ENCODE results near the gene OR5H1.
"Not testable (repeated sequence)": the region's sequence is repeated elsewhere in the genome, so short reads cannot be mapped to it uniquely, and the experiment has no call there.

Gene OR5H1

GRCh38 chr3:98140531-98140930, 10.0 kb downstream of the OR5H1 start:
- in situ Hi-C loops (cut with HindIII; ENCODE audit: low pct_ligation_motif_present, low sequenced_read_pairs) = no loop called here
- Histone ChIP-seq H3K36me3 (replicated peaks) (no peaks in the 10 kb centered on the region), H3K27me3 (replicated peaks) (no peaks in the 10 kb centered on the region), H3K27ac (no peak overlapping the region), H3K4me3 (ENCODE audit: low read depth, low read length) (no peak overlapping the region)
- no peak for DNase-seq
- TF ChIP-seq CTCF (IDR thresholded peaks at IDR 0.05; ENCODE audit: low read depth, low read length, missing control alignments) = no peak

DNA sequence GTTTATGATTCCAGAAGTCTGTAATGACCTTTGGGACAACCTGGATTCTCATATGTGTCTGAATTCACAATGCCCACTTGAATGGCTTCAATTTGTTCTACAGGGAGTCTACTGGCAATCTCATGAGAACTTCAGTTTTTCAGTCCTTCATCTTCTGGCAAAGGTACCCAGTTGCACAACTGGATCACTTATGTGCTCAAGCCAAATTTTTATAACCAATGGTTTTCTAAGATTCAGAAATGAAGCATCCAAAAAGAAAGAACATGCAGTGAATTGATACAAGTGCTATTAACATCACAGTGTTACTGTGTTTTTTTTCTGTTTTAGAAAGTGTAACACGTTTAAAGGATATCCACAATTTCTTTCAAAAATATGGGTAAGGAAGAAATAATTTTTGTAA, 16.7 kb downstream of the OR5H1 start, which contains the start of gene OR5H14:
Gene OR5H14, plus strand, starts transcription at position 301 of the 400 bp plus-strand sequence. CDS start 1,907 bp downstream, outside the sequence.
- no peak for DNase-seq
- in situ Hi-C loops (cut with HindIII; ENCODE audit: low pct_ligation_motif_present, low sequenced_read_pairs) = no loop called here
- H3K27ac ChIP-seq = no peak within 1 kb of the TSS
- H3K36me3 ChIP-seq (replicated peaks) = no peaks in the 10 kb centered on the region
- no peak for TF ChIP-seq CTCF (IDR thresholded peaks at IDR 0.05; ENCODE audit: low read depth, low read length, missing control alignments)
- H3K4me3 ChIP-seq (ENCODE audit: low read depth, low read length) = no peak within 1 kb of the TSS
- H3K27me3 ChIP-seq (replicated peaks) = no peaks in the 10 kb centered on the region

DNA sequence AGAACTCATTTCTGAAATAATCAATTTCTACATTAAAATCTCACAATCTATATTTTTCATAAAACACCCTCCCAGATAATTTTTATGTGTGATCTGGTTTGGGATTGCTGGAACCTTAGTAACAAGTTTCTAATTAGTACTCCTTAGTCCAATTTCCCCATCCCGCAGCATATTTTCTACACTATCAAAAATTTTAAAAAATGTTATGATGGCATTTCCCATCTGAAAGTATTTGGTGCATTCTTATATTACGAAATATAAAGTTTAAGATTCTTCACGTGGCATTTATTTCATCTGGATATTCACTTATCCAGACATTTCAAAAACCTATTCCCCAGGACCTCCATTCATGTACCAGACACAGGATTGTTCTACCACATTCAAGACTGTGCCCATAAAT, 18.2 kb downstream of the OR5H1 start:
- H3K36me3 ChIP-seq (replicated peaks) = no peaks in the 10 kb centered on the region
- in situ Hi-C loops (cut with HindIII; ENCODE audit: low pct_ligation_motif_present, low sequenced_read_pairs) = no loop called here
- no peak for DNase-seq
- H3K27me3 ChIP-seq (replicated peaks) = no peaks in the 10 kb centered on the region
- no peak overlapping the region for H3K27ac ChIP-seq
- no peak overlapping the region for H3K4me3 ChIP-seq (ENCODE audit: low read depth, low read length)
- no peak for TF ChIP-seq CTCF (IDR thresholded peaks at IDR 0.05; ENCODE audit: low read depth, low read length, missing control alignments)

- H3K36me3 ChIP-seq (replicated peaks); in situ Hi-C loops (cut with HindIII; ENCODE audit: low pct_ligation_motif_present, low sequenced_read_pairs); DNase-seq; H3K27me3 ChIP-seq (replicated peaks); H3K4me3 ChIP-seq (ENCODE audit: low read depth, low read length); H3K27ac ChIP-seq: not testable (repeated sequence)
Measured at GRCh38 chr3:98149456-98149855, 18.9 kb downstream of the OR5H1 start.

DNA sequence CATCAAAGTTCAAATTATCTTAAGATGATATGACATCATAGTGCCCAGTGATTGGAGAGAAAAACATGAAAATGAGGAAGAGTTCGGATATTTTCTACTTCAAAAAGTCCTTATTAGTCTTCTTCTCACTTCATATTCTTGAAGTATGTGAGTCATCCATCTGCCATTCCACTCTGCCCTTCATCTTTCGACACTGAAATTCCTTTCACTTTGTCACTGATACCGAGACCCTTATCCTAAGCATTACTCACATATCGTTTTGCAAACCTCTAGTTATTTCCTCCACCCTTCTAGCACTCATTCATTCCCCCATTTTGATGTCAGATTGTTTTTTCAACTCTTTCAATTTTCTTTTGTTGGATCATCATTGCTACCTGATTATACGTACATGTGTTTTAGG, 20.7 kb downstream of the OR5H1 start:
- peak; percentile 2 for DNase-seq
- in situ Hi-C loops (cut with HindIII; ENCODE audit: low pct_ligation_motif_present, low sequenced_read_pairs) = no loop called here
- Histone ChIP-seq H3K27ac (no peak overlapping the region), H3K4me3 (ENCODE audit: low read depth, low read length) (no peak overlapping the region), H3K36me3 (replicated peaks) (no peaks in the 10 kb centered on the region), H3K27me3 (replicated peaks) (no peaks in the 10 kb centered on the region)
- TF ChIP-seq CTCF (IDR thresholded peaks at IDR 0.05; ENCODE audit: low read depth, low read length, missing control alignments) = no peak

DNA sequence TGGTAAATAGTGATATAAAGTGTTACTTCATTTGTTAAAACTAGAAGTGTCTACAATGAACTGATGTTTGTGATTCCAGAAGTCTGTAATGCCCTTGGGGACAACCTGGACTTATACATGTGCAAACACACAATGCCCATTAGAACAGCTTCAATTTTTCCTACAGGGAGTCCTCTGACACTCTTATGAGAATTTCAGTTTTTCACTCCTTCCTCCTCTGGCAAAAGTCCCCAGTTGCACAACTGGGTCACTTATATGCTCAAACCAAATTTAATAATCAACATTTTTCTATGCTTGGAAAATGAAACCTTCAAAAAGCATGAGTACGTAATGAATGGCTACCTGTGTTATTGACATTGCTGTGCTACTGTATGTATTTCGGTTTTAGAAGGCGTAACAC, 35.9 kb downstream of the OR5H1 start, which contains the start of gene OR5H15:
Gene OR5H15, plus strand, starts transcription at position 301 of the 400 bp plus-strand sequence. CDS start 2,004 bp downstream, outside the sequence.
- H3K27ac ChIP-seq = no peak within 1 kb of the TSS
- DNase-seq = no peak
- H3K4me3 ChIP-seq (ENCODE audit: low read depth, low read length) = no peak within 1 kb of the TSS
- in situ Hi-C loops (cut with HindIII; ENCODE audit: low pct_ligation_motif_present, low sequenced_read_pairs) = no loop called here
- H3K27me3 ChIP-seq (replicated peaks) = no peaks in the 10 kb centered on the region
- H3K36me3 ChIP-seq (replicated peaks) = no peaks in the 10 kb centered on the region
- TF ChIP-seq CTCF (IDR thresholded peaks at IDR 0.05; ENCODE audit: low read depth, low read length, missing control alignments) = no peak
